Prostate gland (tissue), 2 donors: ENCODE measurements around the gene ARAF. TPM values are rescaled to one million over a fixed set of nuclear protein-coding genes. Genes with fewer than 3 reads are reported as not detected.

ENCODE experiments used
- DNase-seq: peaks from one replicate; pipeline ENCODE4 v3.0.0-alpha.2; 2019; ENCODE audit warnings: low spot score
- H3K27ac ChIP-seq, 2 donors: fragments of 200-600 bp; sonication (generic); 2 replicates each; pipeline ENCODE4 v1.5.1; 2017 to 2019
- H3K27me3 ChIP-seq: fragments of 200-600 bp; sonication (generic); replicated peaks from 2 replicates; pipeline ENCODE4 v1.5.1; 2019; ENCODE audit not compliant: insufficient read depth
- H3K36me3 ChIP-seq, 2 donors: fragments of 200-600 bp; sonication (generic); 1 replicate in 1 of 2; 2 replicates in 1 of 2; pipeline versions ENCODE4 v1.5.1 to v1.8.1; 2017 to 2019
- H3K4me1 ChIP-seq: fragments of 200-600 bp; sonication (generic); replicated peaks from 2 replicates; pipeline ENCODE4 v1.5.1; 2019
- H3K4me3 ChIP-seq, 2 donors: fragments of 200-600 bp; sonication (generic); 2 replicates each; pipeline ENCODE4 v1.5.1; 2017 to 2019
- H3K9me3 ChIP-seq: fragments of 200-600 bp; sonication (generic); 2 replicates; pipeline ENCODE4 v1.5.1; 2017
- CTCF ChIP-seq, 4 experiments: fragments of 200-600 bp in 2 of 4; fragments of 450-650 bp in 2 of 4; sonication (generic) in 2 of 4; IDR thresholded peaks; 1 replicate in 3 of 4; 2 replicates in 1 of 4; pipeline ENCODE4 v1.5.1; 2016 to 2019; ENCODE audit warnings: antibody characterized with exemption in 4 of 4, mild to moderate bottlenecking in 2 of 4, moderate library complexity in 2 of 4
- POLR2A ChIP-seq: fragments of 450-650 bp; IDR thresholded peaks from one replicate; pipeline ENCODE4 v1.6.1; 2016; ENCODE audit warnings: antibody characterized with exemption, mild to moderate bottlenecking
- POLR2AphosphoS5 ChIP-seq: sonication (generic); formaldehyde crosslinking; IDR thresholded peaks from one replicate; pipeline ENCODE4 v1.6.1; 2017; ENCODE audit warnings: antibody characterized with exemption
- WGBS: methylation state at CpG from one replicate; pipeline ENCODE4 v1.1.5; 2018; 5-methylcytosine and 5-hydroxymethylcytosine counted together
- intact Hi-C: fragments of 100-400 bp; cut with DNase I; formaldehyde crosslinking; loops from one replicate; pipeline ENCODE4 v1.14.2; 2022
- total RNA-seq, 2 donors: library from RNA; depleted of rRNA; stranded (reverse); fragments of >200 nt; gene quantifications; one replicate each; pipeline ENCODE4 v1.1.0, GENCODE V29; 2016

ARAF gene
- total RNA-seq, 2 donors from 2014 or later, result 55.4 to 69.3 TPM

GRCh38 chrX:47586043-47586787 is 25.2 kb downstream of the ARAF start:
- no peaks in the 10 kb centered on the region for H3K4me1 ChIP-seq
- no peaks in the 10 kb centered on the region for H3K27me3 ChIP-seq
- DNase-seq, result no peak
- H3K4me3 ChIP-seq, result no peak overlapping the region
- H3K36me3 ChIP-seq, result no peaks in the 10 kb centered on the region
- TF ChIP-seq POLR2A (no peak), POLR2AphosphoS5 (no peak), CTCF (IDR thresholded peaks at IDR 0.05) (no peak)
- WGBS, result 60% methylated on average over 7 of the region's 11 CpGs
- intact Hi-C loops, result no loop called here
- no peak overlapping the region for H3K27ac ChIP-seq
- no peaks in the 10 kb centered on the region for H3K9me3 ChIP-seq

DNA sequence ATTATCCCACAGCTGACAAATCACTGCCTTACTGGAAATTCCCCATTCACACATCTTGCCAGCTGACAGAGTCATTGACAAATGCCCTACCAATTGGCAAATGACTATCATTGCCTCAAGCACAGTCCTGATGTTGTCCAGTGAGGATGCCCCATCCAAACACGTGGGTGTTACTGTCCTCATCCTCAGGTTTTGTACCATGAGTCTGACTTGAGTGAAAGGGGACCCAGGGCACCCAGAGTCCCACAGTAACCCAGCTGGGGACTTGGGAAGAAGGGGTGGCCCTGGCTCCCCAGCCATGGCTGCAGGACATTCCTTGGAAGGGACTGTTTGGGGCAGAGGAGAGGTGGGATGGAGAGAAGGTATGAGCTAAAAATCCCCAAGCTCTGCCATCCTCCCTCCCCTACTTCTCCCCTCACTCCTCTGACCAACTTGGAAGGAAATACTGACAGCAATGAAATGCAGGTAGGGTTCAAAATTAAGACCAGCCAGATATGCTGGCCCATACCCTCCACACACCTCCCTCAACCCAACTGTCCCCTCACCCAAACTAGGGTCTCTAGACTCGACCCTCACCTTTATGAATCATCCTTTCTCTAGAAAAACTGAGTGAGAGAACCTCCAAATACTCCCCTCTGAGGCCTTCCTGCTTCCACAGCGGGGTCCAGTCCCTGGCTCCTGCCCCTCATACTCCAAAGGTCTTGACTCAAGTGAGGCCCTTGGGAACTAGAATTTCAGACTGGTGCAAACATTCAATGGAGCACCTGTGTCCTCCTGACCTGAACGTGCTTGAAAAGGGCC is 26.3 kb downstream of the ARAF start:
- 69% methylated on average over 4 of the region's 4 CpGs for WGBS
- DNase-seq, result no peak
- Histone ChIP-seq H3K4me3 (no peak overlapping the region), H3K36me3 (no peaks in the 10 kb centered on the region), H3K9me3 (no peaks in the 10 kb centered on the region), H3K27me3 (no peaks in the 10 kb centered on the region), H3K4me1 (no peaks in the 10 kb centered on the region), H3K27ac (no peak overlapping the region)
- intact Hi-C loops, result no loop called here
- TF ChIP-seq POLR2A, result no peak
- TF ChIP-seq CTCF (IDR thresholded peaks at IDR 0.05), result no peak
- TF ChIP-seq POLR2AphosphoS5, result no peak

DNA sequence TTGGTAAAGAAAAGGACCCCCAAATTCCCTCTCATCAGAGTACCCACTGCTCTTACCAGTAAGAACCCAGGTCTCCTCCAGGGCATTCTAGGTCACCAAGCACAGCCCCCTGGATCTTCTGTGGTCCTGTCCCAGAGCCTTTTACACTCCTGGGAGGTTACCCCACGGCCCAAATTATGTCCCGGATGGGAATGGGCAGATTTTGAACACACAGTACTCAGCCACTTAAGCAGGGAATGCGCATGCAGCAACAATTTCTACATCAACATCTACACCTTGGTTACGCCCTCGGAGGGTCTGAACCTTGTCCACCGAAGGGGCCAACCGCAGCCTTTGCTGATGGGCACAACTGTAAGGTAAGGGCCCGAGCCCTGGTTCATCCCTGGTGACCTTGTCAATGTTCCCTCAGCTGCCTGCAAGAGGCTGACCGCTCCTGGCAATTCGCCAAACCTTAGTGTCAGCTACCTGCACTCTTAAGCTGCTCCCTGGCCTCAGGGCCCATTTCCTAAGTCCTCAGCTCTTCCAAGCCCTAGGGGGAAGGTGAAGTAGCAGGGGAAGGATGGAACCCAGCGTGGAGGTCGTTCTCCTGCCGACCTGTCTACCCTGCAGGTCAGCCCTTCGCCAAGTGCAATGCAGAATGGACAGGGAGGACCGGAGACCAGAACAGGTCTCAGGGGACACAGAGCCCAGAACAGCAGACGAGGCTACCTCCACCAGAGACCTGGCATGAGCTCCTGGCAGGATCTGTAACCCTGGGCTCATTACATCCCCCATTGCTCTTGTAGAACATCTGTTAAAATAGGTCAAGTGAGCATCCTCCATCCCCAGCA is 27.1 kb downstream of the ARAF start:
- intact Hi-C loops, result no loop called here
- no peaks in the 10 kb centered on the region for H3K36me3 ChIP-seq
- DNase-seq, result no peak
- TF ChIP-seq POLR2A (no peak), CTCF (IDR thresholded peaks at IDR 0.05) (no peak), POLR2AphosphoS5 (no peak)
- WGBS, result 80% methylated on average over 11 of the region's 16 CpGs
- no peak overlapping the region for H3K4me3 ChIP-seq
- H3K27ac ChIP-seq, result no peak overlapping the region
- H3K9me3 ChIP-seq, result no peaks in the 10 kb centered on the region
- no peaks in the 10 kb centered on the region for H3K4me1 ChIP-seq
- no peaks in the 10 kb centered on the region for H3K27me3 ChIP-seq

DNA sequence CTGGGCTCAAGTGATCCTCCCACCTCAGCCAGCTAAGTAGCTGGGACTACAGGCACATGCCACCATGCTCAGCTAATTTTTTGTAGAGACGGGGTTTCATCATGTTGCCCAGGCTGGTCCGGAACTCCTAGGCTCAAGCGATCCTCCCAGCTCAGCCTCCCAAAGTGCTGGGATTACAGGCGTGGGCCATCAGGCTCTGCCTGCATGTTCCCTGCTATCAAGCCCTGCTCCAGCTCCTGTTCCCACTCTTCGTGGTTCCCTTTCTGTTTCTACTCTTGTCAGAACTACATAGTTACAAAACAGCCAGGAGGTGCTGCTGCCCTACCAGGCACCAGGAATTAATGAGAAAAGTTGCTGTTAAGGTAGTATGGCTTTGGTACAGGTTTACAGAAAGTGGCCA is 30.0 kb downstream of the ARAF start:
- Histone ChIP-seq H3K9me3 (no peaks in the 10 kb centered on the region), H3K27ac (no peak overlapping the region), H3K36me3 (no peaks in the 10 kb centered on the region), H3K4me1 (no peaks in the 10 kb centered on the region), H3K4me3 (no peak overlapping the region), H3K27me3 (no peaks in the 10 kb centered on the region)
- intact Hi-C loops, result no loop called here
- no peak for DNase-seq
- WGBS, result 85% methylated on average over 4 of the region's 5 CpGs
- TF ChIP-seq POLR2AphosphoS5, result no peak

DNA sequence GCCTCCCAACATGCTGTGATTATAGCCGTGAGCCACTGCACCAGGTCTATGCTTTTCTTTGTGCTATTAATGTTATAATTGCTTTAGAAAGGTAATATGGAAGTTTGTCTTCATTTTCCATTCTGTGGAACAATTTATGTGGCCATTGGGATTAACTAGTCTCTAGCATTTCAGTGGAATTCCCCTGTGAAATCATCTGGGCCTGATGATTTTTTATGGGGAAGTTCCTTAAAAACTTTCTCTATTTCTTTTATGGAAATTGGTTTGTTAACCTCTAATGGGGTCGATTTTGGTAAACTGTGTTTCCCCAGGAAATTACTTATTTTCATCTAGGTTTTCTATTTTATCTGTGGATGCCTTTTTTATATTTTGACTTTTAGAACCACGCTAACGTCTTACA is 32.5 kb downstream of the ARAF start:
- no peak for TF ChIP-seq POLR2A
- WGBS, result 79% methylated on average over 4 of the region's 4 CpGs
- intact Hi-C loops, result no loop called here
- no peaks in the 10 kb centered on the region for H3K27me3 ChIP-seq
- H3K4me1 ChIP-seq, result no peaks in the 10 kb centered on the region
- H3K27ac ChIP-seq, result no peak overlapping the region
- no peaks in the 10 kb centered on the region for H3K9me3 ChIP-seq
- DNase-seq, result no peak
- H3K36me3 ChIP-seq, result no peaks in the 10 kb centered on the region
- no peak overlapping the region for H3K4me3 ChIP-seq
